GM12801 (cell line): ENCODE measurements around the gene ENHO.

Source experiments
- TF ChIP-seq, protein P1 (sequence below): IDR thresholded peaks from one replicate; pipeline ENCODE4 v1.5.1; 2011; ENCODE audit warnings: control low read depth; ENCODE audit not compliant: insufficient read length; ENCODE audit errors: extremely low read depth

ENHO gene

DNA sequence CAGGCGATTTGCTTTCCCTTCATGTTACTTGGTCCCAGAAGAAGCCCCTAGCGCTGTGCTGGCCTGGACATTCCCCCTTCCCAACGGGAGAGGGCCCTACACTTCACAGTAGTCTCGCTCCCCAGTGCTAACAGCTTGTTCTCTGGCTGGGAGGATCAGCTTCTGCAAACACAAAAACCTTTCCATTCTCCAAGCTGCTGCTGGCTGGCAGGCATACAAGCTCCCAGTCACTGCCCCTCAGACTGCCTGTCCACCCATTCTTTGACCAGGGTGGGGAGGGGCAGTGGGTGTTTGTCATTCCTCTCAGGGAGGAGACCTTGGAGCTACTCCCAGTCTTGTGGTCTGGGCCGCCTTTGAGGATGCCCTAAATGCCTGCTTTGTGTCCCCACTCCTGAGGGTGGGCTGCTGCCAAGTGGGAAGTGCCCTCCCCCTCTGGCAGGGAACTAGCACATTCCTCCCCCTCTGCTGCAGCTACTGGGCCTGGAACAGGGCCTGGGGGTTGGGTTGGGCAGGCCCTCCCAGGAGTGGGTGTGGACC is 20.8 kb downstream of the ENHO start:
- TF ChIP-seq, protein P1, sequence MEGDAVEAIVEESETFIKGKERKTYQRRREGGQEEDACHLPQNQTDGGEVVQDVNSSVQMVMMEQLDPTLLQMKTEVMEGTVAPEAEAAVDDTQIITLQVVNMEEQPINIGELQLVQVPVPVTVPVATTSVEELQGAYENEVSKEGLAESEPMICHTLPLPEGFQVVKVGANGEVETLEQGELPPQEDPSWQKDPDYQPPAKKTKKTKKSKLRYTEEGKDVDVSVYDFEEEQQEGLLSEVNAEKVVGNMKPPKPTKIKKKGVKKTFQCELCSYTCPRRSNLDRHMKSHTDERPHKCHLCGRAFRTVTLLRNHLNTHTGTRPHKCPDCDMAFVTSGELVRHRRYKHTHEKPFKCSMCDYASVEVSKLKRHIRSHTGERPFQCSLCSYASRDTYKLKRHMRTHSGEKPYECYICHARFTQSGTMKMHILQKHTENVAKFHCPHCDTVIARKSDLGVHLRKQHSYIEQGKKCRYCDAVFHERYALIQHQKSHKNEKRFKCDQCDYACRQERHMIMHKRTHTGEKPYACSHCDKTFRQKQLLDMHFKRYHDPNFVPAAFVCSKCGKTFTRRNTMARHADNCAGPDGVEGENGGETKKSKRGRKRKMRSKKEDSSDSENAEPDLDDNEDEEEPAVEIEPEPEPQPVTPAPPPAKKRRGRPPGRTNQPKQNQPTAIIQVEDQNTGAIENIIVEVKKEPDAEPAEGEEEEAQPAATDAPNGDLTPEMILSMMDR: no peak

DNA sequence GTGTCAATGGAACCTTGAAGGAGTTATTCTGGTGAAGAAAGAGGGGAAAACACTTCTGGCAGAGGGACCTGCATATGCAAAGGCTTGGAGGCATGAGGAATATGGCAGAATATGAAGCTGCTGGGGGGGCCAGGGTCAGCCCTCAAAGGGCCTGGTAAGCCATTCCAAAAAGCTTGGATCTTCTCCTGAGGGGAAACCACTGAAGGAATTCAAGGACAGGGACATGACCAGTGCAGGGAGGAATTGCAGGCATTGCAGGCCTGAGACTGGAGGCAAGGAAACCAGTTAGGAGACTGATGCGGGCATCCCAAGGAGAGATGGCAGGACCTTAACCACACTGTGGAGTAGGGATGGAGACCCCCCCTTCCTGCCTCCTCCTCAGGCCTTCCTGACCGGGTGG is 21.4 kb downstream of the ENHO start:
- TF ChIP-seq, protein P1: no peak

DNA sequence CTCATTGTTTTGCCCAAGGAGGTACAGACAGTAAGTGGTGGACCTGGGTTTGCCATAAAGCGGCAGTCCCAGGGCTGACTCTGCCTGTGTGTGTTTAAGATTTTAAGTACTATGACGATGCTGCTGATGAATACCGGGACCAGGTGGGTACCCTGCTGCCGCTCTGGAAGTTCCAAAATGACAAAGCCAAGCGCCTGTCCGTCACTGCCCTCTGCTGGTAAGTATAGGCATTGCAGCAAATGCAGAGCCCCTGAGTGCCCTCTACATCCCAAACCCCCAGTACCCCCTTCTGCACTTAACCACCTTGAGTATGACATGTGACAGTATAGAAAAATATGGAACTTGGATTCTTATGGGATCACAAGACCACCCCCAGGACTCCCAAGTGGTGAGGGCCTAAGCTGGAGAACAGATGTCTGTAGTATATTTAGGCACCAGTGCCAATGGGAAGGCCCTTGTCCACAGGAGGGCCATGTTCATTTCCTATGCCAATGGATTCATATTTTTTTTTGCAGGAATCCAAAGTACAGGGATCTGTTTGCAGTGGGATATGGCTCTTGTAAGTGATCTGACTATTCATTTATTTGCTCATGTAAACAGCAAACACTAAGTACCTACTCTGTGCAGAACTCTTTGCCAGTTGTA is 22.0 kb downstream of the ENHO start:
- TF ChIP-seq, protein P1: peak; percentile 92

DNA sequence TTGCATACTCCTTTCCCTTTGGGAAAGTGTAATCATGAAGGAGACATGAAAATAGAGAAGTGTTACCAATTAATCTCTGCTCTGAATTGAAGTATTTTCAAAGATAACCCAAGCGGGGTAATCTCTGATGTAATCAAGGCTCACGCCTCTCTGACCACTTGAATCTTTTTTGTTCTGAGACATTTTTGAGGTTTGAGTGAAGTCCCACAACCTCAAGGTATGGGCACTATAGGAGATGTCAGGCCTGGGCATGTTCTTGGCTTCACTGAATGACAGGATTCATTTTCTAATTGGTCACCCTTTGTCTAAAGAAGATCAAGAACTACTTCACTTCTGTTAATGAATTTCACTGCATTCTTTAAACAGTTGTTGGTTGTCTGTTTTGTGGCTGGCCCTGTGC is 23.7 kb downstream of the ENHO start:
- TF ChIP-seq, protein P1: no peak

DNA sequence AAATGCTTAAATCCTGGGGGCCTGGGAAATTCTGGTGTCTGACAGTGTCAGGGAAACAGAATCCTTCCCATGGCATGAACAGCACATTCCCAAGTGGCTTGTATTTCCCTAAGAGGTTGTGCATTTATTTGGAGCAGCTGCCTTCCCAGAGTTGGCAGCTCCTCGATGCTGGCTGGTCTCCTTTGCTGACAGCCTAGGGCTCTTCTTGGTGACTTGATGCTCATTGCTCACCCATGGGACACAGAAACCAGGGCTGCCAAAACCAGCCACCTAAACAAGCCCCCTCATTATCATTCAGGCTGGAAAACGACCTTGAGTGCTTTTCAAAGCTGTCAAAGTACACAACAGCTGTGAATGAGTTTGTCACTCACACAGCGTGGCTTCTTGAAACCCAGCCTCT is 24.2 kb downstream of the ENHO start:
- TF ChIP-seq, protein P1: no peak

DNA sequence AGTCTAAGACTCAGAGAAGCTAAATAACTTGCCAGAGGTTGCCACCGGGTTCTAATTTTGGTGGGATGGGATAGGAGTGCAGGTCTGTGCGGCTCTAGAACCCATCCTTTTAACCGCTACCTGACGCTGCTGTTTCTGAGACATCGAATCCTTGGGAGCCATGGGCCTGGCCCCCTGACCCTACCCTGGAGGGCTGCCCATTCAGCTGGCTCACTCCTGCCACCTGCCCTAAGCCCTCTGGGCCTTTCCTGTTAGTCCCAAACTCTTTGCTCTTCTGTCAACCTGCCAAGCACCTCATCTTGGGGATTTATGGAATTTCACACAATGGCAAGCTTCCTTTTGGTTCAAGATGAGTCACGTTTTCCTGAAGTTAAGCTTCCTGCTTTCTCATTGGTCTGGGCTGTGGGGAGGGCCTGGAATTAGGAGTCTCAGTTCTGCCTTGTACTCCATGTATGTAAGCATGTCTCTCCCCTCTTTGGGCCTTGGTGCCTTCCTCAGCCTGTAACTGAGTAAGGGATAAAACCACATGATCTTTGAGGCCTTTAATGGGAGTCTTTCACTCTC is 26.6 kb downstream of the ENHO start:
- TF ChIP-seq, protein P1: no peak

DNA sequence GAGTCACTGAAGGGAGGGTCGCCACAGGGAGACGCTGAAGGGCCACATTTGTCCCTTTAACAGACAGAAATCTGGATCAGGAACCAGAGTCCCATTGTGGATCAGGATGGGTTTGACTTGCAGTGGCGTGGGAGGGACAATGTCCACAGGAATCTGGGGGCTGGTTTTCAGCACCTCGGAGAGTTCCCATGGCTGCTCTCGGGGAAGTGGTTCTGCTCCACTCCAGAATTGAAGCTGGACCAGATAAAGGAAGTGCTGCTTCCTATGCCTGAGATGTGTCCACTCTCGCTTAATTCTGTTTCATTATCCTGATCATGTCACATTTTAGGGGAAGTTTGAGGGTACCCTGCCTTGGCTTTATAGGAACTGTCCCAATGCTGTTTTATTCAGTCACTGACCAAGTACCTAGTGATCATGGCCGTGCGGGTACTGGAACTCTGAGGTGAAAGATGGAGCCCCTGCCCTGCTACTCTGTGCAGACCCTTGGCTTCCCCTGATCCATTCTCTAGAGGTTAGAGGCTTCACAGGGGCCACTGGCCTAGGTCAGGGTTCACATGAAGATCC is 28.7 kb downstream of the ENHO start:
- TF ChIP-seq, protein P1: no peak
